Coronary artery (tissue), 2 donors: ENCODE results near the gene CEP112.

Experiments used
- DNase-seq: peaks from one replicate; pipeline ENCODE4 v3.0.0-alpha.2; 2017; ENCODE audit warnings: low spot score
- H3K27ac ChIP-seq, 2 donors: fragments of 200-600 bp; sonication (generic); one replicate each; pipeline ENCODE4 v1.5.1; 2016 to 2019
- H3K4me3 ChIP-seq: fragments of 200-600 bp; sonication (generic); 2 replicates; pipeline ENCODE4 v1.5.1; 2016; ENCODE audit warnings: mild to moderate bottlenecking, moderate library complexity
- CTCF ChIP-seq: fragments of 200-600 bp; sonication (generic); IDR thresholded peaks from one replicate; pipeline ENCODE4 v1.5.1; 2019; ENCODE audit warnings: antibody characterized with exemption

Gene CEP112

GRCh38 chr17:65902831-65903522 lies 289.0 kb downstream of the CEP112 start:
- DNase-seq: no peak
- TF ChIP-seq CTCF: no peak
- Histone ChIP-seq H3K27ac (no peak overlapping the region), H3K4me3 (no peak overlapping the region)

- H3K27ac ChIP-seq: no peak overlapping the region
- no peak for DNase-seq
- TF ChIP-seq CTCF: no peak
- H3K4me3 ChIP-seq: no peak overlapping the region
Measured at GRCh38 chr17:65902155-65902554, 289.8 kb downstream of the CEP112 start.

GRCh38 chr17:65901394-65901793 lies 290.5 kb downstream of the CEP112 start:
- no peak for TF ChIP-seq CTCF
- no peak for DNase-seq
- no peak overlapping the region for H3K27ac ChIP-seq
- H3K4me3 ChIP-seq: no peak overlapping the region

GRCh38 chr17:65900216-65900615 lies 291.7 kb downstream of the CEP112 start:
- DNase-seq: no peak
- no peak overlapping the region for H3K4me3 ChIP-seq
- no peak for TF ChIP-seq CTCF
- no peak overlapping the region for H3K27ac ChIP-seq

GRCh38 chr17:65898651-65899050 lies 293.3 kb downstream of the CEP112 start:
- DNase-seq: no peak
- Histone ChIP-seq H3K4me3 (no peak overlapping the region), H3K27ac (no peak overlapping the region)
- TF ChIP-seq CTCF: no peak

- no peak for TF ChIP-seq CTCF
- no peak for DNase-seq
- H3K4me3 ChIP-seq: no peak overlapping the region
- no peak overlapping the region for H3K27ac ChIP-seq
Measured at GRCh38 chr17:65896889-65897288, 295.0 kb downstream of the CEP112 start.

- DNase-seq: no peak
- Histone ChIP-seq H3K27ac (no peak overlapping the region), H3K4me3 (no peak overlapping the region)
- TF ChIP-seq CTCF: no peak
Measured at GRCh38 chr17:65895969-65896368, 296.0 kb downstream of the CEP112 start.
